ENCODE data around the gene DYNLT2. TPM values are rescaled to one million over a fixed set of nuclear protein-coding genes. Genes with fewer than 3 reads are reported as not detected.

The DYNLT2 gene
- total and polyA plus RNA-seq, 2 of the 13 experiments (the other 11 are each of a cell fraction or from before 2014, with no cell fraction given) = 2.1 to 4.3 TPM

DNA sequence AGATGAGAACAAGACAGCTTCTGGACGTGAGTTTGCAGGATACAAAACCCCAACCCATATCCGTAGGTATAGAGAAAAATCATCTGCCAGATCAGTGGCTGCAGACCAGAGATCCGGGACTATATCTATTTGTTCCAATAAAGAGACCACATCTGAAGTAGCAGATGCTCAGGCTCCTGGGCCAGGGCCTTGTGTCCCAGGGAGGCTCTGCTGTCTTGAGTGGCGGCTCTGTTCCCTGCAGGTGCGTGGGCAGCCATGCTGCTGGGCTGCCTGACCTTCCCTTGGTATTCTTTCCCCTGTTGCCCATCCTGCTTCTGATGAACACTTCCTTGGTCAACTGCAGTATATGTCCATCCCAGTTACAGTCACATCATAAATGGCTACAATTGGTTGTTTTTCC, 35.0 kb upstream of the DYNLT2 start (continued):
- no peak for TF ChIP-seq FOXP4 (CRISPR knock-in tag; IDR thresholded peaks at IDR 0.05)
- TF ChIP-seq NR2F1 (CRISPR knock-in tag; IDR thresholded peaks at IDR 0.05) = no peak

- Histone ChIP-seq H3K9me3 (ENCODE audit: low read length) (no peaks in the 10 kb centered on the region), H3K27ac (ENCODE audit: extremely low read length, insufficient read depth, low read length) (no peak overlapping the region), H4K20me1 (ENCODE audit: insufficient read depth, low read length) (no peaks in the 10 kb centered on the region), H3K36me3 (replicated peaks in 1 of 2; ENCODE audit: control insufficient read depth in 1 of 2, insufficient read depth in 2 of 2, low read length in 2 of 2) (no peaks in the 10 kb centered on the region), H3K4me3 (replicated peaks in 1 of 3; ENCODE audit: insufficient read depth in 1 of 3, low read depth in 2 of 3, low read length in 3 of 3) (no peak overlapping the region), H3K27me3 (ENCODE audit: control insufficient read depth in 1 of 2, insufficient read depth in 2 of 2, low read length in 2 of 2) (no peaks in the 10 kb centered on the region), H3K4me1 (ENCODE audit: insufficient read depth, low read length) (peaks cover 25% of the 10 kb centered on the region), H3K9ac (ENCODE audit: insufficient read depth, low read depth, low read length) (no peak overlapping the region), H2AFZ (ENCODE audit: low read length) (no peak overlapping the region), H3K4me2 (ENCODE audit: low read depth, low read length) (no peak overlapping the region), H3K79me2 (ENCODE audit: insufficient read depth, low read length) (no peaks in the 10 kb centered on the region)
- CTCF ChIA-PET (ENCODE audit: low intra/inter-chr PET ratio, low total read pairs) = no interaction called here
- BruUV-seq (replicated peaks) = no TSS peak
- intact Hi-C loops (cut with micrococcal nuclease; ENCODE audit: unreplicated experiment) = no loop called here
- WGBS (ENCODE audit: low lambda C conversion rate) = 82% methylated on average over 9 of the region's 9 CpGs
- POLR2A ChIA-PET = no interaction called here
- ATAC-seq (no peak), FAIRE-seq (no peak), DNase-seq (ENCODE audit: low spot score) (no peak)
- in situ Hi-C loops (cut with HindIII; ENCODE audit: extremely low pct_ligation_motif_present, low pct_unique_long_range_greater_than_20kb) = no loop called here
- TF ChIP-seq ZNF605 (CRISPR knock-in tag; IDR thresholded peaks at IDR 0.05) = no peak
- TF ChIP-seq, protein P1, sequence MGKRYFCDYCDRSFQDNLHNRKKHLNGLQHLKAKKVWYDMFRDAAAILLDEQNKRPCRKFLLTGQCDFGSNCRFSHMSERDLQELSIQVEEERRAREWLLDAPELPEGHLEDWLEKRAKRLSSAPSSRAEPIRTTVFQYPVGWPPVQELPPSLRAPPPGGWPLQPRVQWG (CRISPR knock-in tag; IDR thresholded peaks at IDR 0.05; ENCODE audit: borderline replicate concordance, low read depth) = no peak
- no peak for TF ChIP-seq MEIS1 (CRISPR knock-in tag; IDR thresholded peaks at IDR 0.05; ENCODE audit: borderline replicate concordance)
- no peak for TF ChIP-seq ZNF414 (CRISPR knock-in tag; IDR thresholded peaks at IDR 0.05)
- TF ChIP-seq ZNF713 (CRISPR knock-in tag; IDR thresholded peaks at IDR 0.05) = no peak
- TF ChIP-seq ZBTB49 (CRISPR knock-in tag; IDR thresholded peaks at IDR 0.05; ENCODE audit: borderline replicate concordance) = no peak
- no peak for TF ChIP-seq ZNF781 (CRISPR knock-in tag; IDR thresholded peaks at IDR 0.05; ENCODE audit: borderline replicate concordance, not compliant biosample characterization)
- TF ChIP-seq ZMYM2 (CRISPR knock-in tag; IDR thresholded peaks at IDR 0.05) = no peak
- TF ChIP-seq HOXA5 (CRISPR knock-in tag; IDR thresholded peaks at IDR 0.05) = no peak
- no peak for TF ChIP-seq ZKSCAN5 (CRISPR knock-in tag; IDR thresholded peaks at IDR 0.05)
- no peak for TF ChIP-seq SNAI1 (CRISPR knock-in tag; IDR thresholded peaks at IDR 0.05; ENCODE audit: borderline replicate concordance)
- no peak for TF ChIP-seq NCOA5 (CRISPR knock-in tag; IDR thresholded peaks at IDR 0.05)
Measured at GRCh38 chr6:169785566-169785965, 34.2 kb upstream of the DYNLT2 start.

All from HepG2 (cell line).